GM19240 (cell line): ENCODE data around the gene FOXO3.
A peak's percentile ranks its signal among the peaks of the same experiment; 100 is the strongest.

Source experiments
- DNase-seq: peaks from one replicate; pipeline ENCODE4 v3.0.0; 2011; ENCODE audit warnings: low spot score; ENCODE audit not compliant: insufficient read length

Gene FOXO3

DNA sequence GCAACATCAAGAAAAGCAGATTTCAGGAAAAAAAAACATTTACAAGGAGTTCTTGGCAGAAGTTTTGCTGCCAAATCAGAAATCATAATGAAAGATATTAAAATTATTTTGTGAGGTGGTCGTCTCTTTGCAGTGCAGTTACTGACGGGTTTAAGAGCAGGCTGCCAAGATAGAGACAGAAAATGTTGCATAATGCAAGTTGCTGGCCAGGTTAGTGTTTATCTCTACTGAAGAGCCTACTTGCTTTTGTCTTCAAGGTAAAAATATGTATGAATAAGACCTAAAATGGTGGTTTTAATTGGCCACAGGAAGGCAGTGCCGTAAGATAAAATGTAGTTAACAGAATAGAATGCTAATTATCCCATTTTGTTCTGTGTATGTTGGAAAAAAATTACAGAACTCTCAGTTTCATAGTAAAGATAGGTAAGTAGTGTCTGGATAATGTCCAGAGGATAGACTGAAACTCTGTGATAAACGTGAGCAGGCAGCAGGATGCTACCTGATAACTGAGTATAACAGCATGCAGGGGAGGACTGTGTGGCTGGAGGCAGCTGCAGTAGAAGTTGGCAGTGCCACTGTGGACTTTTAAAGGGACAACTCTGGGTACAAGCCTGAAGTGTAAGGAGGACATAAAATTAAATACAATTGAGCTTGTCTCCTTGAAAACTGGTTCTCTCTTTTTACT, 13.9 kb downstream of the FOXO3 start:
- no peak for DNase-seq

DNA sequence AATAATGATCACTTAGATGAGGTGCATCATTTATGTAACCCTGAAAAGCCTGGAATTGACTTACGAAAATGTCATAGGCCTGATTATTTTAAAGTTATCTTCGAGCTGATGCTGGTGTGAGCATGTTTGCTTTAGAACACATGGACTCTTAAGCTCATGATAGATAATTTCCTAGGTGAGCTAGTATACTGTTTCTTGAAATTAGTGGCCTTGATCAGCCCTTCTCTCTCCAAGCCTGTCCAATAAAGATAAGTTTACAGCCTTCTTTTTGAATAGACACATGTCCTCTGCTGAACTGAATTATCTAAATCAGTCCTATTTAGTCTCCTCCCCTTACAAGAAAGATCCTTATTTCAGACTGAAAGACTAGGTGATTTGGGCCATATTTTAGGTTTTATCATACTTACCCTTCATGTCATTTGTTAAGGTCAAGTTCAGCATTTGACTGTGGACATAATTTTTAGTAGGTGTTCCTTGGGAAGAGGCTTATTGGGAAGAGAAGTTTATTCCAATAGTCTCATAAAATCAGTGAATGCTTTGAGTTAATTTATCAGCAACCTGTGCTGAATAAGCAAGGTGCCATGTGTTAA, 15.3 kb downstream of the FOXO3 start:
- DNase-seq = no peak

DNA sequence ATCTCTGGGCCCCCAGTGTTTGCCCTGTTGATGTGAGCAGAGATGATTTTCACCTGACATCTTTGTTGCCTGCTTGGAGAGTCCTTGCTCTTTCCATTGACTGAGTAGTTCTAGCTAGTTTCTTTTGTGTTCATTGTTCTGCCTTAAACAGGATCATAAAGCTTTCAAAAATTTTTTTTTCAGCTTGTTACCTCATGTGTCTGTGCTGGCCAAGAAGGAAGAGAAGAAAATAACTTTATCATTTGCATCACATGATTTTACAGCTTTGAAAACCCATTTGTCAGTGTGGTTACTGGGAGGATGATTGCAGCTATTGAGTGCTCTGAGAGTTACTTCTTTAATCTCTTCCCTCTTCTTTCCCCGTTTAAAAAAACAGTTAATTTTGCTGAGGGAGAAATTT, 16.0 kb downstream of the FOXO3 start:
- no peak for DNase-seq

DNA sequence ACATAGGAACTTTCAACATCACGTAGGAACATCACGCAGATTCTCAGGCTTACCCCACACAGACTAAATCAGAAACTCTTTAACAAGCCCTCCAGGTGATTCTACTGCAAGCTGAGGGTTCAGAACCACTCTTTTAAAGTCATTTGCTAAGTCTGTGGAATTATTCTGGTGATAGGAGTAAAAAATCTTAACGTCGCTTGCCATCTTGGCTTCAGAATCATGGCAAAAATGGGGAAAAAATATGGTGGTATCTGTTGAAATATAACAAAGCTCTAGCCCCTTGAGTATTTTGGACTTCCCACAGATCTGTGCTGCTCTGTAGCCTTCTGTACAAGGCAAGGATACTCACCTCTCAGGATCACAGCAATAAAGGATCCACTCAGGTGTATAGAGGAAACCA, 17.4 kb downstream of the FOXO3 start:
- no peak for DNase-seq

DNA sequence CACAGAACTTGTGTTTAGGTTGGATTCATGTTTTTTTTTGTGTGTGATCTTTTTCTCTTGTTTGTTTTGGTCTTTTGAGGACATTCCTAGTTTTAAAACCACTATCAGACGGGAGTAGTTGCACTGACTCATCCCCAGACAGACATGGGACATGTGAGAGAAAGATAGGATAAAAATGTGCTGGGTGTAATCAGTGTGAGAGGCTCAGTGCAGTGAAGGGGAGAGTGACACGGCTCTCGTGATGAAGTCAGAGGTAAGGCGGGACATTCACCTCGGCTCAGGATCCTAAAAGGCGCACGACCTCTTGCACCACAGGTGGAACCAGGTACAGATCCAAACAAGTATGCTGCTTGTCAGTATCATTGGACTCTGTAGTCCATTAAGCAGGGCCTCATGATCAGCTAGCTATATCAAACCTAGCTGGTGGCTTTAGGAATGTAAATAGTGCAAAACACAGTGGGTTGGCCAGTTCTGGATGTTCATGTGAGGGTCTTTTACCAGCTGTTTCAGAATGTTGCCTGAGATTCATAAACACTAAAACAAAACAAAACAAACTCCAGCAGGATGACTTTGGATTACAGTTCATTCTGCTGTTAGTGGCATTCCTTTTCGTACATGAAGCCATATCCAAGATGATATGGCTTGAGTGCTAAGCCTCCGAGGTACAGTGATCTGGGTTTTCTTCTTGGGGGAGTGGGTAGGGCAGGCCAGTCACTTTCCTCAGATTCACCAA, 18.0 kb downstream of the FOXO3 start:
- DNase-seq = no peak

DNA sequence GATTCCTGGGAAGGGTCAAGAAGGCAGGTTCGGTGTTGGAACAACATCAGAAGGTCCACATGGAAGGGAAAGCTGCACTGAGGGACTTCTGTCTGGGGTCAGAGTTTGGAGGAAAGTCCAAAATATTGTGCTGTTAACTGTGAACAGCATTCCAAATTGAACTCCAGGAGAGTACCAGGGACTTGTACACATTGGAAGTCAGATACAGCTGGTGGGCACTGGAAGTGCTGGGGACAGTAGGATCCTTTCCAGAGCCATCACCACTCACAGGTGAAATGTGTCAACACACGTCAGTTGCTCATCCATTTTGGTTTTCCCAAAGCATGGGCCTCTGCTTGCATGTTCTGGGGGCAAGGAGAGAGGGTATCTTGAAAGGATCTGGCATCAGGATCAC, 18.6 kb downstream of the FOXO3 start:
- DNase-seq = no peak

DNA sequence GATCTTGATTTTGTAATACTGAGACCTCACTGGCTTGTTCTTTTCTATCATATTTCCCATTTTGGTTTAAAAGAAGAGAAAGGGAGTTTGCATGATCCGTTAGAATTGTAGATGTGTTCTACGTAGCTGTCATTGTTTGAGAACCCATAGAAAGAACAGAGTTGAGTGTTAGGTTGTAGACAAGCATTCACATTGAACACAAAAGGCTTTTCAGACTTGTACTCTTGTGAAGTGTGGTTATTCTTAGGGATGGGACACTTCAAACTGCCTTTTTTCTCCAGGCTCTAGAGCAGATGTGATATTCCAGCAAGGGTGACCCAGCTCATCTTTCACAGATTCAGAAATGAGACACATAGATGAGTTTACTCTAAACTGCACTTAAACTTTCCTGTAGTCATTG, 19.9 kb downstream of the FOXO3 start:
- DNase-seq = no peak

DNA sequence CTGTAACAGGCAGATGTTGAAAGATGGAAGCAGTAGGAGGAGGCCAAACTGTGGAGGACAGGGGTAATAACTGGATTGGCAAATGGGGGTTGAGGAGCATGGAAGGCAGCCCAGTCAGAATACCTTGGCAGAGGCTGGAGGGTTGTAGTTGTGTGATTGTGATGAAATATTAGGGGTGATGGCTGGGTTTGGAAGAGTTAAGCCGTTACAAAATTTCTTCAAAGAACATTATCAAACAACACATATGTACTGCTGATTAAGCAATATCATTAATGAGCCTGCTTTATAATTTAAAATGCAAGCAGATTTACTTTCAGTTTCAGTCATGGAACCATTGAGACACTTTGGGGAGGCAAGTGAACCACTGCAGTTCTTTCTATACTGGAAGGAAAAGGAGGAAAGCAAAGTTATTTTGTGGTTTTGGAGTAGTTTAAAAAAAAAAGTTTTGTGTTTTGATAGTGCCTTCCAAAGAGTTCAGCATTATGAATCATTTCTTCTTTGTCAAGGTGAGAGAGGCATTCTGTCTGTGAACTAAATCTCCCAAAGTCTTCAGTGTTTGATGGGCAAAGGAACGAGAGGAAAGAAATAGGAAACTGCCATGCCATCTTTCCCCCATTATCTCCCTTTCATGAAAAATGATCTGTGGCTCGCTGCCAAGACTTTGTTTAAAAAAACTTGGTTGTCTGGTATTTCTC, 20.7 kb downstream of the FOXO3 start:
- no peak for DNase-seq

DNA sequence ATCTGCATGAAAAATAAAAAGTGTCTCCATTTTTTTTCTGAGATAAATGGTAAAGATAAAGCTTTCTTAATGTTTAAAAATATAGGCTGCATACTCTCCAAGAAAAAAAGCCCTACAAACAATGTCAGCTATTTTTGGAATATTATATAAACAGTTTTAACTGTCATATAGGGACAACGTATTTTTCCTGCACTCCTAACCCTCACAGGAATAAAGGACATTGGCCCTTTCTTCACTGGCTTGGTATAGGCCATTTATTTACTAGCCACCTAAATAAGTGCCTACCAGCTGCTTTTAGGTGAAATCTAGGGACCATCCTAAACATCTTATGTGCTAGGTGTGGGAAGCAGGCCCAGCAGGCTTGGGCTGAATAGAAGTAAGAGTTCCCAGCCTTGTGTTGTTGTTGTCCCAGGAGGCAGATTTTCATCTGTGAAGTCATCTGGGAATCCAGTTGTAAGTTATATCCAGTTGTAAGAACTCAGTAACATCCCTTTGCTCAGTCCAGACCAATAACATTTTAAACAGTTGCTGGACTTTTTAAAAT, 21.3 kb downstream of the FOXO3 start:
- no peak for DNase-seq

DNA sequence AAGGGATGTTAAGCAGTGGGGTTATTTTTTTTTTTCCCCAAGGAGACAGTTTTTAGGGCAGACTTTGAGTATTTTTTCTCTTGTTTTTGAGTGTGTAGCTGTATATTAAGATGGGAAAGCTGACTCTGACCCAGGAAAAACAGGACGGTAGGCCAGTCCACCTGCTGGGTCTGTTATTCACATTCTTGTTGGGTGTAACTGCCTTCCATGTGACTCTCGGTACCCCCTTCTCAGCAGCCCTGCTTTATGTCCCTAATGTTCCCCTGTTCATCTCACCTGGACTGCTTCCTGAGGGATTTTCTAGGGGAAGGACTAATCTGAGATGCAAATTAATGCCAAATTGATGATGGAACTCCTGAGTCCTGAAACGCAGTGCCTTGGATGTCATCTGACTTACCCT, 21.9 kb downstream of the FOXO3 start:
- DNase-seq = no peak

DNA sequence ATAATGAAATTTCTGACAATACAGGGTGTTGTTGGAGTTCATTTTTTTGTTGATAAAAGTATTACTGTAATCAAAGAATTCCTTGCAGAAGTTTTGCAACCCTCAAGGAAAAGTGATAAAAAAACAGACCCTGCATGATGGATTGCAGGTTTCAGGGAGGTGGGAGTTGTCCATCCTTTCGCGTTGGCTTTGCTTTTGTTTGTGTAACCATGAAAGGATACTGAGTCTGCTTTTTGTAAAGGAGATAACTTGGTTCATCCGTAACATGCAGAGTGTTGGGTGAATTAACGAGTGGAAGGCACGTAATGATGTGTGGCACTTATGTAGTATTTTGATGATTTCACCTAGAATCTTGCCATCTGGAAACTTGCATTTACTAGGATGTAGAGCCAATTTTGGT, 23.6 kb downstream of the FOXO3 start:
- DNase-seq = no peak

DNA sequence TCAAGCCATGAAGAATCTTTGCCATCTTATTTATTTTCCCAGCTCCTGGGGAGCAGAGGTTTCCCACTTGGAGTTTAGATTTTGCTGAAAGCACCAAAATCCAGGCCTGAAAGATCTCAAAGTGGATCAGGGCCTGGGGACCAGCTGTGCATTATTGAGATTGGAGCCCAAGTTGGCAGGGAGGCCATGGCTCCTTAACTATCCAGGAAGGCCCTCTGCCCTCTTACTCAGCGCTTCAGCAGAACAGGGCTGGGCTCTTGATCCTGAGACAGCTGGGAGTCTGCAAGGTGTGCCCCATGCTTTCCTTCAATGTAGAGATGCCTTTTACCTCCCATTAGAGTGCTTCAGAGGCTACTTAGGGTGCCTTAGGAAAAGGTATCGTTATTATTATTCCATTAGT, 24.6 kb downstream of the FOXO3 start:
- DNase-seq = no peak

DNA sequence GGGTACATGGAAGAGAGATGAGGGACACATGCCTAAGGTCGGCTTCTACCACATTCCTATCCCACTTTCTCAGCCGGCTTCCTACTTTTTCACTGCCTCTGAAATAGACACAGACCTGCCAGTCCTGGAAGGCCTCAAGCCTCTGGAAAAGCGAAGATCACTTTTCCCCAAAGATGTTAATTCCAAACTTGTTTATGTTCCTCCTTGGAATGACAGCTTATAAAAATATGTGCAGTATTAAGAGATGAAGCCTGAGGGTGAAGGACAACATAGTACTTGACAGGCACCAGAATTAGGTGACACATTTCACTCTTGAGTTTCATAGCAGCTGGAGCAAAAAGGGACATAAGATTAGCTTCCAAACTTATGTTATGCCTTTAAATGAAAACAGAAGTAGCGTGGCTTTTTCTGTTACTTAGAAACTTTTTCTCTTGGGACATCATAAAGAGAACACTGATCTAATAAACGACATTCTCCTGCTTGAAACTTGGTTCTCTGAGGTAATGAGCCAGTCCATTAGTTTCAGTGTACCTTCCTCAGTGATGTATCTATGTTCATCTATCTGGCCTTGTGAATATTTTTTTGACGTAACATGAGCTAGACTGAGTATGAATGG, 25.3 kb downstream of the FOXO3 start:
- DNase-seq = no peak

DNA sequence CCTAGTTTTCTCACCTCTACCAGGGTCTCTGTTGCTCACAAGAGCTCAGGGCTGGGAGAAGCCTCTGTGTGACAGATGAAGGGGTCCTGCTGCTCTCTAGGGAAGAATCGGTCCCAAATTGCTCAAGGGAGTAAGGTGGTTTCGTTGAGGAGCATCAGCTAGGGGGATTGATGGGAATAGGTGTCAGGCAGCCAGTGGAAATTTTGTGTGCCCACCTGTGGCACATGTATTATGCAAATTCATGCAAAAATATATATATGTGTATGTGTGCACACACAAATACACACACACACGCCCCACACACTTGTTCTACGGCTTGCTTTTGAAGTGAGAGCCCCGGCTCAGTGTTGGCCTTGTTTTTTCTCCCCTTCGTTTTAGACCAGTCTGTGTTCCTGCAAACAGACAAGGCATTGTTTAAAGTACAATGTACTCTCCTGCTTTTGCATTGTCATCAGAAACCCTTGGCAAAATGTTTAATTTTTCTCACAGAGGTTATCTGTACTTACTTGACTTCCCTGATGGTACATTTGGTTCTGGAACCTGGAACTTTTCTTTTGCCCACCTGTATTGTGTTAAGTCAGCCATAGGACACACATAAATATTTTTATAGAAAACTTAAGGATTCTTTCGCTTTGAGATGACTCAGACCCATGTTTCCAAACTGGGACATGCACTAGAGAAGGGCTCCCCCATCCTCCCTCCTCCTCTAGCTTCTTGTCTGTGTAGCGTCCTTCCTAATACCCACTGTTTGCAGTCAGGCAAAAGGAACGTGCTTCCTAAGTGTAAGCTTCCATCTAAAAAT, 26.7 kb downstream of the FOXO3 start:
- DNase-seq = no peak

DNA sequence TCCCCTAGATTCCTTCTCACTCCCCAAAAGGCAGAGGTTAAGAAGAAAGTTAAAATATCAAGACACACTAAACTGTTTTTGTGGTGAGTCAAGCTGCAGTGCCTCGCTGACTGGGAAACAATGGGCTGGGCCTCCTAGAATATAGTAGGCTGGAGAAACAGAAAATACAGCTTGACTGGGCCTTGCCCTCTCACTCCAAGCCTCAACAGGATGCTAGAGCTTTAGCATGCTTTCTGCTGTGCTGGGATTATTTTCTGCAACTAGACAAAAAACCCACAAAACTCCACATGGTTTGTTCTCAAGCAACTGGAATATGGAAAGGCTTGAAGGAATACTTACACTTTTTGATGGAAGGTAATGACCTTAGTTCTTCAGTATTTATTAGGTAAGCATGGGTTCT, 27.9 kb downstream of the FOXO3 start:
- DNase-seq = no peak

DNA sequence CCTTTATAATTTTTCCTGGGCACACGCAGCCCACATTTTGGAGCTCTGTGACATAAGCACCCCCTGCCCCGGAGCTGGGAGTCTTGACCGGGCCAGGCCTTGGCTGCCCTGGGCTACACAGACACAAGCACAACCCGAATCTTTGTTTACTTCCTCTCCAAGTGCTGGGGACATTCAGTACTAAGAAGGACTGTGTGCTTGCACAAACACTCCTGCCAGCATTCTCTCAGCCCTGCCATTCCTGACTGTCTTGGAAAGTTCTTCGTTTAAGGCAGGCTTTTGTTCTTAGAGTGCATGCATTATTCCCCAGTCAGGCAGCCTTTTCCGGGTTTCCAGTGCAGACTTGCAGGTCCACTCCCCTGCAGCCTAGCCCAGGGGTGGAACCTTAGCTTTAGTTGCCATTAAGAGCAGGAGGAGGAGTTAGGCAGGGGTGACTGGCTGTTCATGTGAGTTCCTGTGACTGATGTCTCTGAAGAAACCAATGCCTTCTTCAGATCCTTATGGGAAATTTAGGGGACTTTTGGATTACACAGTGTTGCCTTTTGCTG, 28.6 kb downstream of the FOXO3 start:
- DNase-seq = no peak

DNA sequence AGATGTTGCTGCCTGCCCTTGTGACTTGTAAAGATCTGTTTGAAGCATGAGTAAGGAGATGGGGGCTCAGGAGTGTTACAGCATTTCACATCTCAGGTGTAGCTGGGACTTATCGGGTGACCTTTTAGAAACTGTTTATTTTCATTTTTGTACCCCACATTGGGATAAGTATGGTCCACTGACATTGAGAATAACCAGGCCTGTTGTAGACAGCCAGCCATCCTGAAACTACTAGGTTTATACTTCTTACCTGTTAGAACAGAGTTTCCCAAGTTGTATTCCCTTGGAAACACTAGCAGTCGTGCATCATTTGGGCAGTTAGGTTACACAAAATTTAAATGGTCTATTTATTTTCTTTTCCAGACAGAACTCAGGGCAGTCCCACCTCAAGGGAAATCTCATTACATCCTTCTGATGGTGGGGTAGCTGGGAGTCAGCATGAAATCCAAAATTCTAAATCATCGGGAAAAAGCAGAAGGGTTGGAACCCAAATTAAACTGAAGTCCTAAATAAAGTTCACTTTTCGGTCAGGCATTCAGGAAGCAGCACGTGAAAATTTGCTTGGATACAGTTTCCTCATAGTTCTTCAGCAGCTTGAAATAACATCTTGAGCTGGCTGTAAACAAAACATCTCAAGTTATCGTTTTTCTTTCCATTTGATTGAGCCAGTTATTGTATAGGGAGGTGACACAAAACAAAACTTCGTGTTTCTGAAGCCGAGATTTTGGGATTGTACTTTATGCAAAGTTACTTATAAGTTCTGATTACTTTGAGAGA, 30.5 kb downstream of the FOXO3 start:
- DNase-seq = no peak

DNA sequence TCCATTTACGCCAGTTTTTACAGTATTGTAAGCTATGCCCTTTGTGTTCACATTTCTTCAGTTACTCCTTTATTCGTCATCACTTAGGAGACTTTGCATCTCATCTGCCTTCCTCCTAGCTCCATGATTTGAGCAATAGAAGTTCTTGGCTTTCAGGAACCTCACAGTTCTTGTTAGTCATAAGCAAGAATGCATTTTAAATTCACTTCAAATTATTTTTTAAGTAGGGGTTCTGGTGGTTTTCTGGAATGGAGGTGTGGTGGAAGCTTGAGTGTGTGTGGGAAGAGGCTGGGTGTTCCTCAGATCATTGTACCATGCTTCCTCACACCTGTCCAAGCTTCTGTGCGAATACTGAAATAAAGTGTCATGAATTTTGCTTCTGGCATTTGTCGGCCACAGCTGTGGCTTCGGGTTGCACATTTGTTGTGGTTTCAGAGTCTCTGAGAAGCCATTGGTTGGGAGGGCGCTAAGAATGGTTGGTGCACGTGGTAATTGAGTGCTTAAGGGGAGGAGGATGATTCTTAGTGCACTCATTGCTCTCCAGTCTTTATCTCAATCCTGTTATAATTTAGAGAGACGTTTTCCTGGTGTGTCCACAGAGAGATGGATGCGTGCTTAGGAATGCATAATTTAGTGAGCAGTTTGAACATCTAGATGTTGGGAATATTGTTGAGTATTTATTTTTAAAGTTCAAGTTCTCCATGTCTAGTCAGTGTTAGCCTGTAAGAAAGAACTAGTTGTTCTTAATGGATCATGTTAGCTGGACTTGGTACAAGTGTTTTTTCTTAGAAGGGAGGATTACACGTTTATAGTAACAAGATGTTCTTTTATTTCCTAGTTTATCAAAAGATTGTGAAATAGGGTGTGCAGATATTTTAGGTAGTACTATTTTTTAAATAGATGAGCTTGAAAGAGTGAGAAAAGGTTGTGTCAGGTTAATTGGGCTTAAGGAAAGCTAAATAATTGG, 31.9 kb downstream of the FOXO3 start:
- peak; percentile 27 for DNase-seq

DNA sequence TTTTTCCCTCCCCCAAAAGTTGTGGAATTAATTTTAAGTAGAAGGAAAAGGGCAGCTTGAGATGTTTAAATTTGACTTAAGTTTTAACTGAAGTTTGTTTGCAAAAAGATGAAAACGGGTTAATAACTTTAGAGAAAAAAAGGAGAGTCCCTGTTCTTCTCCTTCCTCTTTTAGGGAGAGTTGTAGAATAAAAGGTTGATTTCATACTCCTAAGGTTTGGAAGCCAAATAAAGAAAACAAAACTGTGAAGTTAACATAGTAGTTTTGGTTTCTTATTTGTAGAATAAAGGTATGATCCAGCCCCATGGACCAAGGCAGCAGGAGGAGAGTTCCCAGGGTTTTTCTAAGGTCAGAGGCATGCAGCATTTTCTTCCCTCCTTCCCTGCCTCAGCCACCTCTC, 33.4 kb downstream of the FOXO3 start:
- DNase-seq = no peak
